ENCODE measurements around the gene C5orf63. TPM values are rescaled to one million over a fixed set of nuclear protein-coding genes. Genes with fewer than 3 reads are reported as not detected.

Gene C5orf63
- total and polyA plus RNA-seq, 4 donors = 2.1 to 6.4 (median 3.8) TPM

DNA sequence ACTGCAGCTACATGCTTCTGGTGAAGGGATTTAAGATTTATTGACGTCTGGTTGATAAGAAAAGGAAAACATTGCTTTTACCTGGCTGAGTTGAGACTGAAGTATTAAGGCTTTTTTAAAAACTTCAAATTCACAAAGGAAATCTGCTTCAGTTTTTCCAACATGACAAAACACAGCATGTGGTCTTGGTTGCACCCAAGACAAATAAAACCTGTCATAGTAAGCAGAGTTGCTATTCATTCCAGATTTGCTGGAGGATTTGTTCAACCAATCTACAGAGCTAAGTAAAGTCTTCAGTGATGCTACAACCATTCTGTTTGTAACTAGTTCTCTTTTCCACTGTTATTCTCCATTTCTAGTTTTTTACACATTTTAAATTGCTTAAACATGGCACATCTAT, 11.3 kb downstream of the C5orf63 start:
- Histone ChIP-seq H3K27me3 (ENCODE audit: control insufficient read depth in 4 of 4, insufficient read depth in 4 of 4, low read length in 3 of 4) (no peaks in the 10 kb centered on the region), H3K9me3 (ENCODE audit: control insufficient read depth in 4 of 4, low read length in 3 of 4) (no peaks in the 10 kb centered on the region), H3K27ac (ENCODE audit: low read depth in 1 of 2, low read length in 2 of 2) (no peak overlapping the region), H3K4me3 (ENCODE audit: low read depth in 1 of 3, low read length in 3 of 3) (no peak overlapping the region), H3K9ac (ENCODE audit: low read depth in 1 of 2, low read length in 2 of 2) (no peak overlapping the region), H3K4me1 (ENCODE audit: control insufficient read depth in 4 of 4, insufficient read depth in 4 of 4, low read length in 3 of 4) (no peaks in the 10 kb centered on the region), H3K36me3 (ENCODE audit: control insufficient read depth in 4 of 4, insufficient read depth in 3 of 4, low read depth in 1 of 4, low read length in 3 of 4) (peaks cover 0 to 3% (median 0%) of the 10 kb centered on the region in 4 donors)
- 79% methylated on average over 1 of the region's 1 CpG for WGBS
- no peak for DNase-seq (ENCODE audit: low spot score)
- TF ChIP-seq TAF1 (conservative IDR thresholded peaks at IDR 0.05) (no peak), GABPA (IDR thresholded peaks at IDR 0.05 in 1 of 2, conservative IDR thresholded peaks at IDR 0.05 in 1 of 2) (no peak), NR2F2 (IDR thresholded peaks at IDR 0.05) (no peak), HNF4G (IDR thresholded peaks at IDR 0.05) (no peak), SP1 (IDR thresholded peaks at IDR 0.05) (no peak), FOXA2 (IDR thresholded peaks at IDR 0.05) (no peak), FOXA1 (IDR thresholded peaks at IDR 0.05) (no peak), YY1 (IDR thresholded peaks at IDR 0.05) (no peak), JUND (IDR thresholded peaks at IDR 0.05) (no peak)
- TF ChIP-seq, protein P1, sequence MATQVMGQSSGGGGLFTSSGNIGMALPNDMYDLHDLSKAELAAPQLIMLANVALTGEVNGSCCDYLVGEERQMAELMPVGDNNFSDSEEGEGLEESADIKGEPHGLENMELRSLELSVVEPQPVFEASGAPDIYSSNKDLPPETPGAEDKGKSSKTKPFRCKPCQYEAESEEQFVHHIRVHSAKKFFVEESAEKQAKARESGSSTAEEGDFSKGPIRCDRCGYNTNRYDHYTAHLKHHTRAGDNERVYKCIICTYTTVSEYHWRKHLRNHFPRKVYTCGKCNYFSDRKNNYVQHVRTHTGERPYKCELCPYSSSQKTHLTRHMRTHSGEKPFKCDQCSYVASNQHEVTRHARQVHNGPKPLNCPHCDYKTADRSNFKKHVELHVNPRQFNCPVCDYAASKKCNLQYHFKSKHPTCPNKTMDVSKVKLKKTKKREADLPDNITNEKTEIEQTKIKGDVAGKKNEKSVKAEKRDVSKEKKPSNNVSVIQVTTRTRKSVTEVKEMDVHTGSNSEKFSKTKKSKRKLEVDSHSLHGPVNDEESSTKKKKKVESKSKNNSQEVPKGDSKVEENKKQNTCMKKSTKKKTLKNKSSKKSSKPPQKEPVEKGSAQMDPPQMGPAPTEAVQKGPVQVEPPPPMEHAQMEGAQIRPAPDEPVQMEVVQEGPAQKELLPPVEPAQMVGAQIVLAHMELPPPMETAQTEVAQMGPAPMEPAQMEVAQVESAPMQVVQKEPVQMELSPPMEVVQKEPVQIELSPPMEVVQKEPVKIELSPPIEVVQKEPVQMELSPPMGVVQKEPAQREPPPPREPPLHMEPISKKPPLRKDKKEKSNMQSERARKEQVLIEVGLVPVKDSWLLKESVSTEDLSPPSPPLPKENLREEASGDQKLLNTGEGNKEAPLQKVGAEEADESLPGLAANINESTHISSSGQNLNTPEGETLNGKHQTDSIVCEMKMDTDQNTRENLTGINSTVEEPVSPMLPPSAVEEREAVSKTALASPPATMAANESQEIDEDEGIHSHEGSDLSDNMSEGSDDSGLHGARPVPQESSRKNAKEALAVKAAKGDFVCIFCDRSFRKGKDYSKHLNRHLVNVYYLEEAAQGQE (IDR thresholded peaks at IDR 0.05) = no peak
- TF ChIP-seq, protein P2, sequence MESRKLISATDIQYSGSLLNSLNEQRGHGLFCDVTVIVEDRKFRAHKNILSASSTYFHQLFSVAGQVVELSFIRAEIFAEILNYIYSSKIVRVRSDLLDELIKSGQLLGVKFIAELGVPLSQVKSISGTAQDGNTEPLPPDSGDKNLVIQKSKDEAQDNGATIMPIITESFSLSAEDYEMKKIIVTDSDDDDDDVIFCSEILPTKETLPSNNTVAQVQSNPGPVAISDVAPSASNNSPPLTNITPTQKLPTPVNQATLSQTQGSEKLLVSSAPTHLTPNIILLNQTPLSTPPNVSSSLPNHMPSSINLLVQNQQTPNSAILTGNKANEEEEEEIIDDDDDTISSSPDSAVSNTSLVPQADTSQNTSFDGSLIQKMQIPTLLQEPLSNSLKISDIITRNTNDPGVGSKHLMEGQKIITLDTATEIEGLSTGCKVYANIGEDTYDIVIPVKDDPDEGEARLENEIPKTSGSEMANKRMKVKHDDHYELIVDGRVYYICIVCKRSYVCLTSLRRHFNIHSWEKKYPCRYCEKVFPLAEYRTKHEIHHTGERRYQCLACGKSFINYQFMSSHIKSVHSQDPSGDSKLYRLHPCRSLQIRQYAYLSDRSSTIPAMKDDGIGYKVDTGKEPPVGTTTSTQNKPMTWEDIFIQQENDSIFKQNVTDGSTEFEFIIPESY (IDR thresholded peaks at IDR 0.05) = no peak

DNA sequence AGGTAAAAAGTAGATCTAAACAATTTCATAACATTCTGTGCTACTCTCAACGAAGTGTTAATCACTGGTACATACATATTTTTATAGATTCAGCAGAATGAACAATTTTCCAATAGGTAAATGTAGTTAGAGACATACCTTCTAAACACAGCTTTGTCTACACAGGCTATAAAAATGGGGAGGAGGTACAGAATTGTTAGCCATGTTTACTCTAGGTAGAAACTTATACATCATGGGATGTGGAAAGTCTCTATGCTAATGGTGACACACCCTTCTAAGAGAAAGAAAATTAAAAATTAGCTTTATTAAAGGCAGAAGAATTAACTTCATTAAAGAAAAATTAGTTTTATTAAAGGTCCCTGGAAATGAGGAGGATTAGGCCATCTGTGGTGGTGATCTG, 11.8 kb downstream of the C5orf63 start:
- TF ChIP-seq, protein P3, sequence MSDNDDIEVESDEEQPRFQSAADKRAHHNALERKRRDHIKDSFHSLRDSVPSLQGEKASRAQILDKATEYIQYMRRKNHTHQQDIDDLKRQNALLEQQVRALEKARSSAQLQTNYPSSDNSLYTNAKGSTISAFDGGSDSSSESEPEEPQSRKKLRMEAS (IDR thresholded peaks at IDR 0.05) = no peak
- no peak for TF ChIP-seq HNF4A (conservative IDR thresholded peaks at IDR 0.05)
- TF ChIP-seq, protein P4, sequence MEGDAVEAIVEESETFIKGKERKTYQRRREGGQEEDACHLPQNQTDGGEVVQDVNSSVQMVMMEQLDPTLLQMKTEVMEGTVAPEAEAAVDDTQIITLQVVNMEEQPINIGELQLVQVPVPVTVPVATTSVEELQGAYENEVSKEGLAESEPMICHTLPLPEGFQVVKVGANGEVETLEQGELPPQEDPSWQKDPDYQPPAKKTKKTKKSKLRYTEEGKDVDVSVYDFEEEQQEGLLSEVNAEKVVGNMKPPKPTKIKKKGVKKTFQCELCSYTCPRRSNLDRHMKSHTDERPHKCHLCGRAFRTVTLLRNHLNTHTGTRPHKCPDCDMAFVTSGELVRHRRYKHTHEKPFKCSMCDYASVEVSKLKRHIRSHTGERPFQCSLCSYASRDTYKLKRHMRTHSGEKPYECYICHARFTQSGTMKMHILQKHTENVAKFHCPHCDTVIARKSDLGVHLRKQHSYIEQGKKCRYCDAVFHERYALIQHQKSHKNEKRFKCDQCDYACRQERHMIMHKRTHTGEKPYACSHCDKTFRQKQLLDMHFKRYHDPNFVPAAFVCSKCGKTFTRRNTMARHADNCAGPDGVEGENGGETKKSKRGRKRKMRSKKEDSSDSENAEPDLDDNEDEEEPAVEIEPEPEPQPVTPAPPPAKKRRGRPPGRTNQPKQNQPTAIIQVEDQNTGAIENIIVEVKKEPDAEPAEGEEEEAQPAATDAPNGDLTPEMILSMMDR (IDR thresholded peaks at IDR 0.05; ENCODE audit: low read depth, low read length, missing input control) = no peak
- TF ChIP-seq JUND (IDR thresholded peaks at IDR 0.05) = no peak
- TF ChIP-seq NR2F2 (IDR thresholded peaks at IDR 0.05) = no peak
- TF ChIP-seq EGR1 (IDR thresholded peaks at IDR 0.05; ENCODE audit: low read depth in 2 of 2) = no peak
- no peak for TF ChIP-seq YY1 (IDR thresholded peaks at IDR 0.05)
- no peak for TF ChIP-seq RAD21 (IDR thresholded peaks at IDR 0.05)
- no peak for TF ChIP-seq HNF4G (IDR thresholded peaks at IDR 0.05)
- TF ChIP-seq, protein P2 (IDR thresholded peaks at IDR 0.05) = no peak
- no peak for TF ChIP-seq RXRA (IDR thresholded peaks at IDR 0.05)
- TF ChIP-seq, protein P1 (IDR thresholded peaks at IDR 0.05) = no peak
- TF ChIP-seq GABPA (IDR thresholded peaks at IDR 0.05 in 1 of 2, conservative IDR thresholded peaks at IDR 0.05 in 1 of 2) = no peak
- no peak for TF ChIP-seq FOXA2 (IDR thresholded peaks at IDR 0.05)
- TF ChIP-seq SP1 (IDR thresholded peaks at IDR 0.05) = no peak
- TF ChIP-seq TAF1 (conservative IDR thresholded peaks at IDR 0.05) = no peak
- TF ChIP-seq, protein P5, sequence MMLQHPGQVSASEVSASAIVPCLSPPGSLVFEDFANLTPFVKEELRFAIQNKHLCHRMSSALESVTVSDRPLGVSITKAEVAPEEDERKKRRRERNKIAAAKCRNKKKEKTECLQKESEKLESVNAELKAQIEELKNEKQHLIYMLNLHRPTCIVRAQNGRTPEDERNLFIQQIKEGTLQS (IDR thresholded peaks at IDR 0.05) = no peak
- no peak for TF ChIP-seq FOXA1 (IDR thresholded peaks at IDR 0.05)
- Histone ChIP-seq H3K4me3 (ENCODE audit: low read depth in 1 of 3, low read length in 3 of 3) (no peak overlapping the region), H3K9me3 (ENCODE audit: control insufficient read depth in 4 of 4, low read length in 3 of 4) (no peaks in the 10 kb centered on the region), H3K27me3 (ENCODE audit: control insufficient read depth in 4 of 4, insufficient read depth in 4 of 4, low read length in 3 of 4) (no peaks in the 10 kb centered on the region), H3K27ac (ENCODE audit: low read depth in 1 of 2, low read length in 2 of 2) (no peak overlapping the region), H3K9ac (ENCODE audit: low read depth in 1 of 2, low read length in 2 of 2) (no peak overlapping the region), H3K4me1 (ENCODE audit: control insufficient read depth in 4 of 4, insufficient read depth in 4 of 4, low read length in 3 of 4) (no peaks in the 10 kb centered on the region), H3K36me3 (ENCODE audit: control insufficient read depth in 4 of 4, insufficient read depth in 3 of 4, low read depth in 1 of 4, low read length in 3 of 4) (peaks cover 0 to 3% (median 0%) of the 10 kb centered on the region in 4 donors)
- no peak for DNase-seq (ENCODE audit: low spot score)
- 89% methylated on average over 1 of the region's 1 CpG for WGBS

Data from liver (tissue), 9 donors.